GM19324 (cell line): ENCODE data around the gene PSPH.
A peak's percentile ranks its signal among the peaks of the same experiment; 100 is the strongest.
"Not testable (repeated sequence)": the region's sequence is repeated elsewhere in the genome, so short reads cannot be mapped to it uniquely, and the experiment has no call there.

Experiments
- ATAC-seq: cut with Tn5 transposase; IDR thresholded peaks from one replicate; pipeline ENCODE4 v1.9.1; 2021; ENCODE audit warnings: mild to moderate bottlenecking, moderate library complexity; ENCODE audit not compliant: unreplicated experiment, low FRiP score

The PSPH gene

DNA sequence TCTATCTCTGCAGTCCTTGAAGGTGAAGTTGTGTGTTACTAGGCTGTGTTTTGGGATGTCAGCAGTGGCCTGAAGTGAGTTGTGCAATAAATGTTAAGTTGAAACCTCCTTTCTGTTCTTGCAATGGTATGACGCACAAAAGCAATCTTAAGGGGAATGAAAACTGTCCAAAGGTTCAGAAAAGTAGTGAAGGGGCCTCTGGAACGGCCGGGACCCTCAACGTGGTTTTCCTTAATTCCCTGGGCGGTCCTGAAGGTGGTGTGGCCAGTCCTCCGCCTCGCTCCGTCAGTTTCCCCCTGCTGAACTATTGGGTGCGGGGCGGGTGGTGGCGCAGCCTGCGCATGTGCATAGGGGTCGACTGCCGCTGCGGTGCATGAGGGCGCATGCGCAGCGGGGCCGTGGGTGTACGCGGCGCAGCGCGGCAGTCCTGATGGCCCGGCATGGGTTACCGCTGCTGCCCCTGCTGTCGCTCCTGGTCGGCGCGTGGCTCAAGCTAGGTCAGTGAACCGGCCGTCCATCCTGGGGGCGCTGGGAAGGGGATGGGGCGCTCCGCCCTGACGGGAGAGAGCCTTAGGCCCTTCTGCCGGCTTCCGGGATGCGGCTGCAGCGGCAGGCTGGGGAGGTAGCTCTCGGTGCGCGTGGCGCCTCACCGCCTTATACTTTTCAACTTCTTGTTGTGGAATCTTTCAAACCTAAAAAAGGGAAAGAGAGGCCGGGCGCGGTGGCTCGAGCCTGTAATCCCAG is 12.8 kb upstream of the PSPH start, which contains the start of gene SUMF2:
Gene SUMF2 (plus strand): TSS at position 405 of the 744 bp plus-strand sequence. CDS start 26 bp downstream, at position 431.
- peak; percentile 92 for ATAC-seq

DNA sequence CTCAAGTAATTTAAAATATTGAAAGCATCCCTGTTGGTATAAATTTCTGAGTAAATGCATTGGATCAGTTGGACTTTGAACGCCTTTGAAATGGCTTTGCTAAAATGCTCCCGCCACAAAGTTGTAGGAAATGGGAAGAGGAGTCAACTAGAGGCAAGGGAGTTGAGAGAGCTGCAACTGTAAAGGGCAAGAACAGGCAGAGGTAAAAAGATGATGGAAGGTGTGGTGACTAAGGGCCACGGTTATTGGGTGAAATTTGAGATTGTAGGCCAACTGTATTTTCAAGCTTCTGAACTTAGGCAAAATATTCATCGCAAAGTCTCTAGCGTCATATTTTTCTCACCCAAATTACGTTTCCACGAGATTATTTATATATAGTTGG is 12.2 kb upstream of the PSPH start:
- ATAC-seq, result no peak

DNA sequence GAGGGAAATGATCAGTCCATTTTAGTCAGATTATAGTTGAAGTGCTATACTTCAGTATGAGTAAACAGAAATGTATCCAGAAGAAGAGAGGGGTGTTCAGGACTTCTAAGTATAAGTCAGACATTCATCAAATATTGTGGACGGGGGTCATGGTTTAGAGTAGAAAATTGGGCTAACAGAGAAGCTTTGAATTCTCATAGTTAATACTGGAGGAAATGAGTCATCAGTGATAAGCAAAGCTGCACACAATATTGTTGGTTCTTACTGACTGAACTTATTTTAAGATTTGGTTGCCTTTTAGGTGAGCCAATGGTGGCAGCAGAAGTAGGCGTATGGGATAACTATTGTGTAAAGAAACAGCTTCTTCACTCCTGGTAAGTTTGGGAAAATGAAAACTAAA is 11.1 kb upstream of the PSPH start:
- no peak for ATAC-seq

DNA sequence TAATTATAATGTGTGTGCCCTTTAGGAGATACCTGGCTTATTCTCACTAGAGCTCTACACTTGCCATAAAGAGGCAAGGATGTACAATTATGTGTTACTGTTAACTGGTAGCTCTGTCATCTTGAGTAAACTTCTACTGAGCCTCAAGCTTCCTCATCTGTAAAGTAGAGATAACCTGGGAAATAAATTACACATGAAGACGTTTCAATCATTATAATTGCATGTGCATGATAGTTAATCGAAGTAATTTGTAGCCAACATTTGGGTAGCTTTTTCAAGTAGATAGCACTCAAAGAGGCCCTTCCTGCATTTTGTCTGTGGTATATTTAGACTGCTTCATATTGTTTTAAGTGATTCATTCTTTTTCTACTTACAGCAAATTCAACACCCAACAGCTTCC is 2.7 kb upstream of the PSPH start:
- ATAC-seq, result no peak

DNA sequence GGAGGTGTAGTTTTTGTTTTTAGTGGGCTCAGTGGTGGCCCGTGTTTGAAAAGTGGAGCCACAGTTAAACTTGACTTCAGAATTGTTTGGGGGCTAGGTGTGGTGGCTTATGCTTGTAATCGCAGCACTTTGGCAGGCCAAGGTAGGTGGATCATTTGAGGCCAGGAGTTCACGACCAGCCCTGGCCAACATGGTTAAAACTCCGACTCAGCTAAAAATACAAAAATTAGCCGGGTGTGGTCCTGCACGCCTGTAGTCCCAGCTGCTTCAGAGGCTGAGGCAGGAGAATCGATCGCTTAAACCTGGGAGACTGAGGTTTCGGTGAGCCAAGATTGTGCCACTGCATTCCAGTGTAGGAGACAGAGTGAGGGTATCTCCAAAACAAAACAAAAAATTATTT is 2.1 kb upstream of the PSPH start:
- no peak for ATAC-seq

DNA sequence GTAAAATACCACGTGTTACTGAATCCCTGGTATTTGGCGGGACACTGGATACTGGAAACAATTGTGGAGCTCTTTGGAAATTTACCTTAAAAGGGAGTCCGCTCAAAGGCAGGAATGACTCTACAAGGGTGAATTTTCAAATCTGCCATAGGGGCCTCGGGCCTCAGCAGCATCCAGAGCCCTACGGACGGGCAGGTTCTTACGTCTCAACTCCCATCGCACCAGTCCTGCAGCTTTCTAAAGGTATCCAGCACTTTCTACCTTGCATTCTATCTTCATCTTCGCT is 248 bp downstream of the PSPH start:
- no peak for ATAC-seq

DNA sequence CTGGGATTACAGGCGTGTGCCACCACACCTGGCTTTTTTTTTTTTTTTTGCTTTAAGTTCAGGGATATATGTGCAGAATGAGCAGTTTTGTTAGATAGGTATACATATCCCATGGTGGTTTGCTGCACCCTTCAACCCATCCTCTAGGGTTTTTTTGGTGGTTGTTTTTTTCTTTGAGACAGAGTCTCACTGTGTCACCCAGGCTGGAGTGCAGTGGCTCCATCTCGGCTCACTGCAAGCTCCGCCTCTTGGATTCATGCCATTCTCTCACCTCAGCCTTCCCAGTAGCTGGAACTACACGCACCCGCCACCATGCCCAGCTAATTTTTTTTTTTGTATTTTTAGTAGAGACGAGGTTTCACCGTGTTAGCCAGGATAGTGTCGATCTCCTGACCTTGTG is 2.5 kb downstream of the PSPH start:
- not testable (repeated sequence) for ATAC-seq

DNA sequence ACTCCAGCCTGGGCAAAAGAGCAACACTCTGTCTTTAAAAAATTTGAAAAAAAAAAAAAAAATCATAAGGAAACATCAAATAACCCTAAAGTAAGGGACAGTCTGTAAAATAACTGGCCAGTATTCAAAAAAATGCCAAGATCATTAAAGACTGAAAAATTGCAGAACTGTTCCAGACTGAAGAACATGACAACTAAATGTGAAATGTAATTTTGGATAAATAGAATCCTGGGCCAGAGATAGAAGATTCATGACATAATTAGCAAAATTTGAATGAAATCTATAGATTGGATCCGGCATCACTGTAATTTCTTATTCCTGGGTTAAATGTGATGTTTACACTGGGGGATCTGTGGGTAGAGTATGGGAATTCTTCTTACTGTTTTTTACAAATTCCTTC is 3.0 kb downstream of the PSPH start:
- no peak for ATAC-seq

DNA sequence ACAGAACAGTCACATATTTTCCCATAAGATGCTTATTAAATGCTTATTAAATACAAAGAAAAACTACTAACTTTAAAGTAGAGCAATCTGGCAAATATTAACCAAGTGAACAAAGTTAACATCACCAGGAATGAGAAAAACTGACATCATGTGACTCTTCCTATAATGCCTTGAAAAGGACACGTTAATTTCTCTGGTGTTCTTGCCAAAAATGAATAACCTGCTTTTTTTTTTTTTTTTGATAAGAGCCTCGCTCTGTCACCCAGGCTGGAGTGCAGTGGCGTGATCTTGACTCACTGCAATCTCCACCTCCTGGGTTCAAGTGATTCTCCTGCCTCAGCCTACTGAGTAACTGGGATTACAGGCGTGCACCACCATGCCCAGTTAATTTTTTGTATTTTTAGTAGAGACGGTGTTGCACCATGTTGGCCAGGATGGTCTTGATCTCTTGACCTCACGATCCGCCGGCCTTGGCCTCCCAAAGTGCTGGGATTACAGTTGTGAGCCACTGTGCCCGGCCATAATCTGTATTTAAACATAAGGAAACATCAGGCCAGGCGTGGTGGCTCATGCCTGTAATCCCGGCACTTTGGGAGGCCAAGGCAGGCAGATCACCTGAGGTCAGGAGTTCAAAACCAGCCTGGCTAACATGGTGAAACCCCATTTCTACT is 3.7 kb downstream of the PSPH start:
- ATAC-seq, result not testable (repeated sequence)

DNA sequence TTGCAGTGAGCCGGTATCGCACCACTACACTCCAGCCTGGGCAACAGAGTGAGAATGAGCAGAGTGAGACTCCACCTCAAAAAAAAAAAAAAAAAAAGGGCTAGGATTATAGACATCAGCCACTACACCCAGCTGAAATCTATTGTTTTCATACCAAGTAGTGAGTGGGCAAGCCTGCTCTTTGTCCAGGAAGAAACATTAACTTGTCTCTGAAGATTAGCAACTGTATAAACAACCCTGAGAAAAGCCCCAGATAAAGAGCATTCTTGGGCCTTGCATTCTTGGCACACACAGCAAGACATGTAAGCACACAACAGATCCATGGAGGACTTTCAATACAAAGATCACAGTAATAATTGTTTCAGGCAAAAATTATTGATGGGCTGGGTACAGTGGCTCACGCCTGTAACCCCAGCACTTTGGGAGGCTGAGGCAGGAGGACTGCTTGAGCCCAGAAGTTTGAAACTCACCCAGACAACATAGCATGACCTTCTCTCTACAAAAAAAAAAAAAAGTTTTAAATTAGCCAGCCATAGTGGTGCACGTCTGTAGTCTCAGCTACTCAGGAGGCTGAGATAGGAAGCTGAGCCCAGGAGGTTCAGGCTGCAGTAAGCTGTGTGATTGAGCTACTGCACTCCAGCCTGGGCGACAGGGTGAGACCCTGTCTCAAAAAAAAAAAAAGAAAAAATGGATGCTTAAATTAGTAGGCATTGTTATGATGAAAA is 4.4 kb downstream of the PSPH start:
- no peak for ATAC-seq

DNA sequence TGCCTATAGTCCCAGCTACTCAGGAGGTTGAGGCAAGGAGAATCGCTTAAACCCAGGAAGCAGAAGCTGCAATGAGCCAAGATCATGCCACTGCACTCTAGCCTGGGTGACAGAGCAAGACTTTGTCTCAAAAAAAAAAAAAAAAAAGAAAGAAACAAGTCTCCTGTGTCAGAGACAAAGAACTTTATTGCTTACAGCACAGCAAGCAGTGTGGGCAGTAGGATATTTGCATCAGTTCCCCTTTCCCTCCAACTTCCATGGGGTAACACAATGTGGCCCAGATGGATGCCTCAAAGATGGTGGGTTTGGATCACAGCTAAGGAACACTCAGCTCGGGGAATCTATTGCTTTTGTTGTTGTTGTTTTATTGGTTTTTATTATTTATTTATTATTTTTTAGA is 5.5 kb downstream of the PSPH start:
- ATAC-seq, result not testable (repeated sequence)

DNA sequence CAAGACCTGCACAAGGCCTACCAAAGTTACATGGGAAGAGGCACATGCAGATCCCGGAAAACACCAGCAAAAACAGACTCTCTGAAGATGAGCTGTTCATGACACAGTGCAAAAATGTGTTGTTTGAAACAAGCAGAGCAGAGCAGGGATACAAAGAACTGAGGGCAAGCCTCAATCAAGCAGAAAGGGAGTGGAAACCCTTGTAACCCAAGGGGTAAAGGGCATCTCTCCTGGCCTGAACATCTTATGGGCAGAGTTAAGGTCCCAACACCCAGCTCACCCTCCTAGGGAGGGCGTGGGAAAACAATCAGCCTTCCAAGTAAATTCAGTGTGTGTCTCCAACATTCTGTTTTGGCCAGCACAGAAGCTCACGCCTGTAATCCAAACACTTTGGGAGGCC is 10.5 kb downstream of the PSPH start:
- ATAC-seq, result no peak

DNA sequence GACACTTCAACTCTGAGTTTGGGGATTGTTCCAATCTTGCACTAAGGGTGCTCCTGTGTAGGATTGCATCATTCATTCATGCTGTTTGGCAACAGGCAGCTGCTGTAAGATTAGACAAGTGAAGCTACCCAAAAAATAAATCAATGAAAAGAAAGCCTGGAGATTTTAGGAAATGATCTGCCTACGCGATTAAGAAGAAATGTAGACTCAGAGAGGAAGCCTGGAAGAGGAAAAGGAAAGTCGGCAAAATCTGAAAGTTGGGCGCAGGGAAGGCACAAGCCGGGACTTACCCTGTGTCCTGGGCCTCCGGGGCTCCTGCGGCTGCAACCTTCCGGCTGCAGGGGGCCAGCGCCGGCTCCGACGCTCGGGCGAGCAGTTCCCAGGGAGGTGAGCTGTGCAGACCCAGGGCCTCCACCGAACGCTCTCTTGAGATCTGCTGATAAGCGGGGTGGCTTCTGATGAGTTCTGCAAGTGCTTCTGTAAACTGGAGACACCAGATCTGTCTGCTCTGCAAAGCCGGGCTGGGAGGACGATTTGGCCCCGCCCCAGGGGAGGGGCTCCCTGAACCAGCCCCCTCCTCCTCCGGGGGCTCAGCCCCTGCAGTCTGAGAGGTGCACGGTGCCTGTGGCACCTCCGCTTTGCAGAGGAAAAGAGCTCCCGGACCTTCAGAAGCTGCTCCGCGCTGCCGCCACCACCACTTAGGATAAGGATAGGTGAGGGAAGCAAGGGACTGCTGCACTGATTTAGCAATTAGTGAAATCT is 17.4 kb downstream of the PSPH start:
- peak; percentile 99 for ATAC-seq

DNA sequence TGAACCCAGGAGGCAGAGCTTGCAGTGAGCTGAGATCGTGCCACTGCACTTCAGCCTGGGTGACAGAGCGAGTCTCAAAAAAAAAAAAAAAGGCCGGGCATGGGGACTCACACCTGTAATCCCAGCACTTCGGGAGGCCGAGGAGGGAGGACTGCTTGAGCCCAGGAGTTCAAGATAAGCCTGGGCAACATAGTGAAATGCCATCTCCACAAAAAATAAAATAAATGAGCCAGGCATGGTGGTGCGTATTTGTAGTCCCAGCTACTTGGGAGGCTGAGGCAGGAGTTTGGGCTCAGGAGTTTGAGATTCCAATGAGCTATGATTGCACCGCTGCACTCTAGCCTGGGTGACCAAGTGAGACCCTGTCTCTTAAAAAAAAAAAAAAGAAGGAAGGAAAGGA is 18.7 kb downstream of the PSPH start:
- not testable (repeated sequence) for ATAC-seq

DNA sequence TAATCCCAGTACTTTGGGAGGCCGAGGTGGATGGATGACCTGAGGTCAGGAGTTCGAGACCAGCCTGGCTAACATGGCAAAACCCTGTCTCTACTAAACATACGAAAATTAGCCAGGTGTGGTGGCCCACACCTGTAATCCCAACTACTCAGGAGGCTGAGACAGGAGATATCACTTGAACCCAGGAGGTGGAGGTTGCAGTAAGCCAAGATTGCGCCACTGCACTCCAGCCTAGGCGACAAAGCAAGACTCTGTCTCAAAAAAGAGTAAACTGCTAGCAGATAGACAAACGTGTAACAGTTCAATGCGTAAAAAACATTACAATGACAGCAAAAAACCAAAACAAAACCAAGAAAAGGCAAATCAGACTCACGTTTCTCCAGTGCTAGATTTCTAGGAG is 19.7 kb downstream of the PSPH start:
- ATAC-seq, result not testable (repeated sequence)

DNA sequence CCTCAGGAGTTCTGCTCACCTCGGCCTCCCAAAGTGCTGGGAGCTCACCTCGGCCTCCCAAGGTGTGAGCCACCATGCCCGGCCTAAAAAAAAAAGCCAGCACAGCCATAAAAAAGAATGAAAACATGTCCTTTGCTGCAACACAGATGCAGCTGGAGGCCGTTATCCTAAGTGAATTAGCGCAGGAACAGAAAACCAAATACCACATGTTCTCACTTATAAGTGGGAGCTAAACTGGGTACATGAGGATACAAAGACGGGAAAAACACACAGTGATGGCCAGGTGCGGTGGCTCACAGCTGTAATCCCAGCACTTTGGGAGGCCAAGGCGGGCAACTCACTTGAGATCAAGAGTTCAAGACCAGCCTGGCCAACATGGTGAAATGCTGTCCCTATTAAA is 20.9 kb downstream of the PSPH start:
- ATAC-seq, result no peak

DNA sequence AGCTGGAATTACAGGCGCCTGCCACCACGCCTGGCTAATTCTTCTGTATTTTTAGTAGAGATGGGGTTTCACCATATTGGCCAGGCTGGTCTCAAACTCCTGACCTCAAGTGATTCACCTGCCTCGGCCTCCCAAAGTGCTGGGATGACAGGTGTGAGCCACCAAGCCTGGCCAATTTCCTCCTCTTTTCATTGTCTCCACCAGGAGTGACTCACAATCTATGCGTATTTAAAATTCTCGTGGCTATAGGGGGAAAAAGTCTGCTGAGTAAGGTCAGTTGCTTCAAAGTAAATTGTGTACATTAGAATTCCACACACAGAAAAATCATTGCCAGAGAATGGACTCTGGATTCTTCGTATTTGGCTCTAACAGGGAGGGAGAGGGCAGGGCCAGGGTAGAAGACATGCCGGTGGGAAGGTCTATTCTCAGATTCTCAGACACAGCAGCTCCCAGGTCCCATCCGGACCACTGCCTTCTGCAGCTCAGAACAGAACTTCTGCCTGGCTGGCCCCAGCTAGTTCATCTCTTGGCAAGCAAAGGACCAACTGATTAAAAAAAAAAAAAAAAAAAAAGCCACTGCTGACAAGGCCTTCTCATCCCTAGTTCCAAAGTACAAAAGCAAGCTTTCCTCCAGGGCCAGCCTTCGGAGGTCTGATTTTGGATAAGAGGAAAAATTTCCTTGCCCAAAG is 22.2 kb downstream of the PSPH start:
- ATAC-seq, result no peak

DNA sequence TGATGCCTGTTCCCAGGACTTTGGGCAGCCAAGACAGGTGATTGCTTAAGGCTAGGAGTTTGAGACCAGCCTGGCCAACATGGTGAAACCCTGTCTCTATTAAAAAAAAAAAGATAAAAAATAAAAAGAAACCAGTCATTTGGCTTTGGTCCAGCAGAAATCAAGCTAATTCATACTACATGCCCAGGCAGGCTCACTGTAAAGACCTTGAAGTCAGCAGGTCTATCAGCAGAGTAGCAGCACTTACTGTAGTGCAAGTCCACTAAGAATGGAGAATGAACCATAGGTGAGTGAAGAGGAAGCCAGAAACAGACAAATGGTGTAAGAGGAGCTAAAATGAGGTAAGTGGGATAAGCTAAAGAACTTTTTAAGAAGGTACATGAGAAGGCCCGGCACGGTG is 24.7 kb downstream of the PSPH start:
- no peak for ATAC-seq

DNA sequence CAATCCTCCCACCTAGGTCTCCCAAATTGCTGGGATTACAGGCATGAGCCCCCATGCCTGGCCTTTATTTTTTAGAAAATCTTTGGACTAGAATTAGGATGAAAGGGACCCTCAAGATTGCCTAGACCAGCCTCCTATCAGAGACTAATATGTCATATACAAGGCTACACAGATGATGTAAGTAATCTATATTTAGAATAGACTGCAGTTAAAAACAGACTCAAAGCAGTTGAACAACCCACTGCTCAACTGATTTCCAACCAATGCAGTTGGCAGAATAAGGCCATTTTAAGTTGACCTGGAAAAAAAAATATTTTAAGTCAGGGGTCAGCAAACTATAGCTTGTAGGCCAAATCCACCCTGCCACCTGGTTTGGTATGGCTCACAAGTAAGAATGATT is 27.7 kb downstream of the PSPH start:
- no peak for ATAC-seq

DNA sequence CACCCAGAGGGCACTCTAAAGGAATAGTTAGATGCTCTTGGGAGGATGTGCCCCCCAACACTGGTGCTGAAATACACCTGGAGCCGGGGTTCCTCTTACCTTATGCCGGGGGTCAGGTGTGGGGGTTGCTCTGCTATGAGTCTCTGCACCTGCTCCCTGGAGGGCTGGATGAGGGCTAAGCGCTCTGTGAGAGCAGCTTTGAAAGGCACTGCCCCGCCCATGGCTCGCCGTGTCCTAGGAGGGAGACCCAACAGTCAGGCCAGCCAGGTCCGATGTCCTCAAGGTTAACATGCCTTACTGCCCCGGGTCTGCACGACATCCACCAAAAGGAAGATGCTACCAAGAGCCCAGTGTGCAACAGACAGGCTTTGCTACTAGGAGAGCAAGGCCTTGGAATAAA is 31.7 kb downstream of the PSPH start:
- ATAC-seq, result no peak
